Skeletal muscle tissue (tissue), 4 donors: ENCODE measurements around the gene IQGAP1. TPM values are rescaled to one million over a fixed set of nuclear protein-coding genes. Genes with fewer than 3 reads are reported as not detected.

Source experiments
- H3K27ac ChIP-seq: one replicate; pipeline ENCODE4 v1.7.0; 2013; ENCODE audit warnings: mild to moderate bottlenecking, low read depth, low read length, inconsistent platforms
- H3K27me3 ChIP-seq, 3 donors: one replicate each; pipeline ENCODE4 v1.7.0; 2013; ENCODE audit warnings: low read length in 3 of 3; ENCODE audit not compliant: control insufficient read depth in 3 of 3, insufficient read depth in 3 of 3
- H3K36me3 ChIP-seq, 3 donors: one replicate each; pipeline ENCODE4 v1.7.0; 2013; ENCODE audit warnings: low read length in 3 of 3; ENCODE audit not compliant: control insufficient read depth in 3 of 3, insufficient read depth in 3 of 3
- H3K4me1 ChIP-seq, 3 donors: one replicate each; pipeline ENCODE4 v1.7.0; 2013; ENCODE audit warnings: low read length in 3 of 3, mild to moderate bottlenecking in 3 of 3; ENCODE audit not compliant: control insufficient read depth in 3 of 3, insufficient read depth in 3 of 3
- H3K4me3 ChIP-seq, 3 donors: one replicate each; pipeline ENCODE4 v1.7.0; 2013; ENCODE audit warnings: low read length in 3 of 3
- H3K9ac ChIP-seq, 3 donors: one replicate each; pipeline ENCODE4 v1.7.0; 2013; ENCODE audit warnings: low read length in 3 of 3, mild to moderate bottlenecking in 3 of 3, moderate library complexity in 2 of 3, low read depth in 1 of 3
- H3K9me3 ChIP-seq, 3 donors: one replicate each; pipeline ENCODE4 v1.7.0; 2013; ENCODE audit warnings: low read length in 3 of 3; ENCODE audit not compliant: control insufficient read depth in 3 of 3
- total RNA-seq: library from RNA; depleted of rRNA; stranded (reverse); fragments of >200 nt; gene quantifications from one replicate; pipeline ENCODE4 v1.2.3, GENCODE V29; 2014
- donor health status: Osteomylitis.

Gene IQGAP1
- total RNA-seq, 1 donor from 2014 or later = 104 TPM

DNA sequence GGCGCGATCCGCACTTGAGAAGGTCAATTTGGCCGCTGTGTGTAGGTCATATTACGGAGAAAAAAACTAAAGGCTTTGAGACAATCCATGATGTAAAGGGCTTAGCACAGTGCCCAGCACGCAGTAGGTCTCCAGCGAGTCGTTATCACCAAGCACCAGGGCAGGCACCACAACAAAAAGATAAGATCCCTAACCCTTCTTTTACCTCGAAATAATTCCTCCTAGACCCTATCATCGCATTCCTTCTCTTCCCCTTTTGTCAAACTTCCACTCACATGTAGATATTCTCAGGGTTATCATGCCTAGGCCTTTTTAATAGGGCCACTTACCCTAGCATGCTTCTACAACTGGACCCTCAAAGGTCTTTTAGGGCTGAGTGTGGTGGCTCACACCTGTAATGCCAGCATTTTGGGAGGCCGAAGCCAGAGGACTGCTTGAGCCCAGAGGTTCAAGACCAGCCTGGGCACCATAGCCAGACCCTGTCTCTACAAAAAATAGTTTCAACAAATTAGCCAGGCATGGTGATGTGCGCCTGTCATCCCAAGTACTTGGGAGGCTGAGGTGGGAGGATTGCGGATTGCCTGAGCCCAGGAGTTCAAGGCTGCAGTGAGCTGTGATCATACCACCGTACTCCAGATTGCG is 22.5 kb upstream of the IQGAP1 start:
- Histone ChIP-seq H3K9me3 (no peaks in the 10 kb centered on the region), H3K36me3 (peaks cover 5 to 8% (median 6%) of the 10 kb centered on the region in 3 donors), H3K9ac (no peak overlapping the region), H3K4me1 (peaks cover 19 to 28% (median 24%) of the 10 kb centered on the region in 3 donors), H3K27ac (no peak overlapping the region), H3K27me3 (no peaks in the 10 kb centered on the region), H3K4me3 (no peak overlapping the region)

DNA sequence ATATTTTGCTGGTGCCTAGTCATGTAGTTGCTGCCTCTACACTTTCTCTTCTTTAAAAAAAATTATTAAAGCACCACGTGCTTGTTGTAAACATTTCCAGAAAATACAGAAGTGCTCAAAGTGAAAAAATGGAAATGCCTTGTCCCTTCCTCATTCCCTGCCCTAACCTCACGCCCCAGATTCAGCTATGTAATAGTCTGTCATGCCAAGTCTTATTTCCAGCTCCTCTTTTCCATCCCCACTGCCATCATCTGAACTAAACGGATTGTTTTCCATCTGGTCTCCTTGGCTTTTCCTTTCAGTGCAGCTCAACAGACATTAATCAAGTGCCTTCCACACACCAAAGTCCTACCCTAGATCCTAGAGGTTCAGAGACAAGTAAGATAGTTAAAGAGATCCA is 20.5 kb upstream of the IQGAP1 start:
- H3K9ac ChIP-seq = no peak overlapping the region
- peak overlapping the region; percentile 67 for H3K27ac ChIP-seq
- H3K36me3 ChIP-seq = no peaks in the 10 kb centered on the region
- no peaks in the 10 kb centered on the region for H3K9me3 ChIP-seq
- H3K4me1 ChIP-seq = peaks cover 11 to 19% (median 15%) of the 10 kb centered on the region in 3 donors
- no peaks in the 10 kb centered on the region for H3K27me3 ChIP-seq
- no peak overlapping the region for H3K4me3 ChIP-seq

DNA sequence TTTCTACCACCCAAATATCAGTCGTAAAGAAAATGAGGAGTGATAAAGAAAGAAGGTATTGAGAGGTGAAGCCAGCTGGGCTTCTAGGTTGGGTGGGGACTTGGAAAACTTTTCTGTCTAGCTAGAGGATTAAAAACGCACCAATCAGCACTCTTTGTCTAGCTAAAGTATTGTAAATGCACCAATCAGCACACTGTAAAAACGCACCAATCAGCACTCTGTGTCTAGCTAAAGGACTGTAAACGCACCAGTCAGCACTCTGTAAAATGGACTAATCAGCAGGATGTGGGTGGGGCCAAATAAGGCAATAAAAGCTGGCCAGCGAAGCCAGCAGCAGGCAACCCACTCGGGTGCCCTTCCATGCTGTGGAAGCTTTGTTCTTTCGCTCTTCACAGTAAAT is 13.0 kb upstream of the IQGAP1 start:
- H3K27me3 ChIP-seq = no peaks in the 10 kb centered on the region
- H3K9ac ChIP-seq = no peak overlapping the region
- no peak overlapping the region for H3K4me3 ChIP-seq
- H3K36me3 ChIP-seq = peaks cover 0 to 3% (median 0%) of the 10 kb centered on the region in 3 donors
- H3K9me3 ChIP-seq = peaks cover 0 to 4% (median 2%) of the 10 kb centered on the region in 3 donors
- no peaks in the 10 kb centered on the region for H3K4me1 ChIP-seq
- H3K27ac ChIP-seq = no peak overlapping the region

DNA sequence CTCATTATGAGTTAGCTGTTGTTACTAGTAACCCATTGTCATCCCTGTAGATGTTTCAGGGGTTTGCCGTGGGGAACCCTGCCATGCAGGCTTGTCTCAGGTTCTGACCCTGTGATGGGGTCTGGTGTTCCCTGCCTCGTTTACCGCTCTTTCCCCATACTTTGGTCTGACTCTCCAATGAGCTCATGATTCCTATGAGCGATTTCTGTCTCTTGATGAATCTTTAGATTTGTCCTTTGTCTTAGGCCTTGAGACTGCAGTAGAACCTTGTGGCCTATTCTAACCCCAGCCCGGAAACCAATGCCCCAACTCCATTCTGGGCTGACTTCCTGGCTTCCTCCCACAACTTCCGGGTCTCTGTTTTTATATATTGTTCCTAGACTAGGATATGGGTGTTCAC is 11.3 kb upstream of the IQGAP1 start:
- peaks cover 0 to 4% (median 2%) of the 10 kb centered on the region in 3 donors for H3K9me3 ChIP-seq
- H3K36me3 ChIP-seq = peaks cover 0 to 3% (median 0%) of the 10 kb centered on the region in 3 donors
- no peaks in the 10 kb centered on the region for H3K27me3 ChIP-seq
- no peak overlapping the region for H3K4me3 ChIP-seq
- H3K9ac ChIP-seq = no peak overlapping the region
- H3K27ac ChIP-seq = no peak overlapping the region
- H3K4me1 ChIP-seq = no peaks in the 10 kb centered on the region

- H3K4me1 ChIP-seq = no peaks in the 10 kb centered on the region
- no peak overlapping the region for H3K9ac ChIP-seq
- H3K4me3 ChIP-seq = no peak overlapping the region
- no peaks in the 10 kb centered on the region for H3K27me3 ChIP-seq
- H3K36me3 ChIP-seq = peaks cover 0 to 3% (median 0%) of the 10 kb centered on the region in 3 donors
- H3K9me3 ChIP-seq = peaks cover 0 to 4% (median 2%) of the 10 kb centered on the region in 3 donors
- no peak overlapping the region for H3K27ac ChIP-seq
Observed at GRCh38 chr15:90379263-90379662, 8.8 kb upstream of the IQGAP1 start.

- peaks cover 0 to 4% (median 2%) of the 10 kb centered on the region in 3 donors for H3K9me3 ChIP-seq
- no peak overlapping the region for H3K4me3 ChIP-seq
- H3K27ac ChIP-seq = no peak overlapping the region
- H3K27me3 ChIP-seq = no peaks in the 10 kb centered on the region
- H3K36me3 ChIP-seq = no peaks in the 10 kb centered on the region
- H3K9ac ChIP-seq = no peak overlapping the region
- no peaks in the 10 kb centered on the region for H3K4me1 ChIP-seq
Observed at GRCh38 chr15:90381515-90381914, 6.5 kb upstream of the IQGAP1 start.

GRCh38 chr15:90382320-90382719 is 5.7 kb upstream of the IQGAP1 start:
- Histone ChIP-seq H3K9me3 (peaks cover 0 to 4% (median 2%) of the 10 kb centered on the region in 3 donors), H3K9ac (no peak overlapping the region), H3K4me3 (no peak overlapping the region), H3K4me1 (no peaks in the 10 kb centered on the region), H3K36me3 (no peaks in the 10 kb centered on the region), H3K27ac (no peak overlapping the region), H3K27me3 (no peaks in the 10 kb centered on the region)

DNA sequence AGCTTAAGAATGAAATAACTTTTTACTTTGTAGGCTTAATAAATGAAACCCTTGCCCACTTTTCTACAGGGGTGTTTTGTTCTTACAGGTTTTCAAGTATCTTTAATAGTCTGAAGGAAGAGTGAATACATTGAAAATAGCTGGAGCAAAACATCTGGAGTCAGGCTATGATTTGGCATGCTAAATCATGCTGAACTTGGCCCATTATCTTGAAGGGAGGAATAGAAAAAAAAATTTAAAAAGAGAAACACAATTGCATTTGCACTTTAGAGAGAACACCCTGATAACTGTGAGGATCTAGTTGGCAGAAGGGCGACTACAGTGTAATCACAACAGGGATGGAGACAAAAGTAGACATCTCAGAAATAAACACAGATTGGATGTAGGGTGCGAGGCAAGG is 1.8 kb upstream of the IQGAP1 start:
- H3K9ac ChIP-seq = no peak overlapping the region
- H3K4me1 ChIP-seq = peaks cover 19 to 23% (median 22%) of the 10 kb centered on the region in 3 donors
- no peaks in the 10 kb centered on the region for H3K9me3 ChIP-seq
- H3K36me3 ChIP-seq = peaks cover 0 to 9% (median 8%) of the 10 kb centered on the region in 3 donors
- H3K27ac ChIP-seq = no peak overlapping the region
- H3K27me3 ChIP-seq = no peaks in the 10 kb centered on the region
- no peak overlapping the region for H3K4me3 ChIP-seq

DNA sequence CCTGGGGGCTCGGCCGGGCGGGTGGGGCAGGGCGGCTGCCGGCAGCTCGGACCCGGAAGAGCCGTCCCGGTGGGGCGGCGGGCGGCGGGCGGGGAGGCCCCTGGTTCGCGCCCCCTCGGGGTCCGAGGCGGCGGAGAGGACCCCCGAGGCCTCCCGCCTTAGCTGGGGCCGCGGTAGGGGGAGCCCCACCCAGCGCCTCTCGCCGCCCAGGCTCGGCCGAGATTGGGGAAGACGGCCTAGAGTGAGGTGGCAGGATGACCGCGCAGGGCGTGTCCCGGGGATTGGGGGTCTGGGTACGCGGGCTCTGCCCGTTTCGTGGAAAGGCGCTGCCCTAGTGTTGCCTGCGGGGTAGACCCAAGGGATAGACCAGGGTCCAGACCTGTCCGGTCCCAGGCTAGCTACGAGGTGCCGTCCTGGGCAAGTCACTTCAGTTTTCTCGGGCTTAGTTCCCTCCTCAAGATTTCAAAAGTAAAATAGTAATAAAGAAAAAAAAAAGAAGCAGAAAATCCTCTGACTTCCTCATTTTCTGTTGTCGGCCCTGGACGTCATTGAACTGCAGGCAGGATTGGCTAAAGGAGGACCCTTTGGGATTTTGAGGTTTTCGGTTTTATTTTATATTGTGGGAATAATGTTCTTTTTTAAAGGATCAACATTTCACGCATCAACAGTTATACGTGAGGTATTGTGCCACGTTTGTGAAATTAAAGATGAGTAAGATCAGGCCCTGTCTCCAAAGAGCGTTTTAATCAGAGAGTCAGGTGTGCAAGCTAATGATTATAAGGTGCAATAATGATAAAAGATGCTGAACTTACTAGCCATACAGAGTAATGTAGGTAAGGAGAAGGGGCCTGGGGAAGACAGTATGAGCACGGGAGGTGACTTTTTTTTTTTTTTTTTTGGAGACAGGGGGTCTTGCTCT is 679 bp downstream of the IQGAP1 start:
- Histone ChIP-seq H3K36me3 (peaks cover 0 to 14% (median 11%) of the 10 kb centered on the region in 3 donors), H3K4me1 (peaks cover 34 to 37% (median 35%) of the 10 kb centered on the region in 3 donors), H3K4me3 (peak overlapping the region; percentile 86 to 94 (median 92)), H3K9ac (peak overlapping the region; percentile 91 to 96 (median 96)), H3K27me3 (no peaks in the 10 kb centered on the region), H3K9me3 (no peaks in the 10 kb centered on the region), H3K27ac (peak overlapping the region; percentile 91)

DNA sequence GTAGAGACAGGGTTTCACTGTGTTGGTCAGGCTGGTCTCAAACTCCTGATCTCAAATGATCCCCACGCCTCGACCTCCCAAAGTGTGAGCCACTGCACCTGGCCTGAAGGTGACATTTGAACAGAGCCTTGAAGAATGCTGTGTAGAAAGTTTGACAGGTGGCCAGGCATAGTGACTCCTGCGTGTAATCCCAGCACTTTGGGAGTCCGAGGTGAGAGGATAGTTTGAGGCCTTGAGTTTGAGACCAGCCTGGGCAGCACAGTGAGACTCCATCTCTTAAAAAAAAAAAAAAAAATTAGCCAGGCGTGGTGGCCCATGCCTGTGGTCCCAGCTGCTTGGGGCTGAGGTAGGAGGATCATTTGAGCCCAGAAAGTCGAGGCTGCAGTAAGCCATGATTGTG is 1.5 kb downstream of the IQGAP1 start:
- Histone ChIP-seq H3K27ac (peak overlapping the region; percentile 91), H3K9ac (peak overlapping the region; percentile 91 to 96 (median 96)), H3K9me3 (no peaks in the 10 kb centered on the region), H3K4me1 (peaks cover 38 to 43% (median 42%) of the 10 kb centered on the region in 3 donors), H3K36me3 (peaks cover 0 to 14% (median 11%) of the 10 kb centered on the region in 3 donors), H3K27me3 (no peaks in the 10 kb centered on the region), H3K4me3 (peak overlapping the region; percentile 86 to 94 (median 92))
